Fibroblast of lung (primary cell): ENCODE data around the gene SMYD5. TPM values are rescaled to one million over a fixed set of nuclear protein-coding genes. Genes with fewer than 3 reads are reported as not detected.

Source experiments
- DNase-seq, 2 donors: peaks; one replicate each; pipeline versions ENCODE4 v3.0.0 to v3.0.0-alpha.2; 2010; ENCODE audit warnings: low read depth in 2 of 2
- H2AFZ ChIP-seq: 2 replicates; pipeline ENCODE4 v1.5.1; 2012; ENCODE audit warnings: low read length, control low read depth, inconsistent platforms
- H3K27ac ChIP-seq: 2 replicates; pipeline ENCODE4 v1.5.1; 2011; ENCODE audit warnings: low read length, control low read depth; ENCODE audit not compliant: insufficient read depth
- H3K27me3 ChIP-seq: 2 replicates; pipeline ENCODE4 v1.5.1; 2011; ENCODE audit warnings: mild to moderate bottlenecking, low read length; ENCODE audit not compliant: control insufficient read depth, insufficient read depth
- H3K36me3 ChIP-seq: 2 replicates; pipeline ENCODE4 v1.5.1; 2011; ENCODE audit warnings: low read length; ENCODE audit not compliant: control insufficient read depth, insufficient read depth
- H3K4me1 ChIP-seq: 2 replicates; pipeline ENCODE4 v1.5.1; 2011; ENCODE audit warnings: low read length; ENCODE audit not compliant: control insufficient read depth, insufficient read depth; ENCODE audit errors: extremely low read depth
- H3K4me2 ChIP-seq: 2 replicates; pipeline ENCODE4 v1.5.1; 2011; ENCODE audit warnings: low read length, control low read depth; ENCODE audit not compliant: insufficient read depth; ENCODE audit errors: extremely low read depth
- H3K4me3 ChIP-seq, 4 experiments: fragments of 200-600 bp in 1 of 4; sonication (generic) in 1 of 4; replicated peaks in 1 of 4; 2 replicates each; pipeline ENCODE4 v1.5.1; 2011 to 2016; ENCODE audit warnings: low read length in 4 of 4, low read depth in 3 of 4, mild to moderate bottlenecking in 3 of 4, control low read depth in 2 of 4, inconsistent platforms in 1 of 4, mixed read lengths in 1 of 4; ENCODE audit not compliant: insufficient read depth in 1 of 4; ENCODE audit errors: control extremely low read depth in 1 of 4
- H3K79me2 ChIP-seq: 2 replicates; pipeline ENCODE4 v1.5.1; 2012; ENCODE audit warnings: mild to moderate bottlenecking, low read length, inconsistent platforms; ENCODE audit not compliant: control insufficient read depth, insufficient read depth
- H3K9ac ChIP-seq: 2 replicates; pipeline ENCODE4 v1.5.1; 2011; ENCODE audit warnings: mild to moderate bottlenecking, low read length, control low read depth; ENCODE audit not compliant: insufficient read depth
- H3K9me3 ChIP-seq: 2 replicates; pipeline ENCODE4 v1.5.1; 2012; ENCODE audit warnings: low read depth, low read length; ENCODE audit not compliant: control insufficient read depth, insufficient read depth
- H4K20me1 ChIP-seq: 2 replicates; pipeline ENCODE4 v1.5.1; 2011; ENCODE audit warnings: low read length; ENCODE audit not compliant: control insufficient read depth, insufficient read depth; ENCODE audit errors: extremely low read depth
- CTCF ChIP-seq, 2 donors: IDR thresholded peaks in 1 of 2; conservative IDR thresholded peaks in 1 of 2; 1 replicate in 1 of 2; 2 replicates in 1 of 2; pipeline ENCODE4 v1.5.1; 2011 to 2012; ENCODE audit warnings: low read length in 2 of 2, control low read depth in 1 of 2, inconsistent platforms in 1 of 2, low read depth in 1 of 2, mild to moderate bottlenecking in 1 of 2
- EZH2 ChIP-seq: IDR thresholded peaks from 2 replicates; pipeline ENCODE4 v1.5.1; 2012; ENCODE audit warnings: low read length, control low read depth, mild to moderate bottlenecking; ENCODE audit errors: missing control alignments
- polyA plus RNA-seq, 2 donors: library from polyadenylated mRNA; depleted of rRNA in 1 of 2; stranded (reverse) in 1 of 2; unstranded in 1 of 2; fragments of >200 nt; gene quantifications; 2 replicates each; pipeline ENCODE4 v1.2.1, GENCODE V29; 2011 to 2012; ENCODE audit warnings: missing spikeins in 1 of 2
- total RNA-seq: library from RNA; depleted of rRNA; stranded (reverse); fragments of >200 nt; gene quantifications from 2 replicates; pipeline ENCODE4 v1.2.1, GENCODE V29; 2014

Gene SMYD5
- total and polyA plus RNA-seq, 2 donors (not counting 1 experiment from before 2014, with no cell fraction given): 16.9 to 19.0 TPM

DNA sequence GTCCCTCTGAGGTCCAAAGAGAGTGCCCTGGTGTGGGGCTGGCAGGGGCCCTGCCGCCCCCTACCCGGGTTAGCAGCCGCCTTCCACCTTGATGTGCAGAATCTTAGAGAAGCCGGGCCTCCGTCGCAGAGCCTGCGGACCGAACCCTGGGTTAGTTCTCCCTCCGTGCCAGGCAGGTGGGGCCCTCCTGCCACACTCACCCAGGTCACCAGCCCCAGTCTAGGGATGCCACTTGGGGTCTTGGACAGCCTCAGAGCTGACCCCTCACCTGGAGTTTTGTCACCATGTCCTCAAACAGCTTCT, 44.8 kb downstream of the SMYD5 start:
- Histone ChIP-seq H2AFZ (no peak overlapping the region), H3K27me3 (no peaks in the 10 kb centered on the region), H3K4me2 (no peak overlapping the region), H4K20me1 (no peaks in the 10 kb centered on the region), H3K9ac (no peak overlapping the region), H3K4me3 (no peak overlapping the region), H3K36me3 (no peaks in the 10 kb centered on the region), H3K27ac (no peak overlapping the region), H3K9me3 (no peaks in the 10 kb centered on the region), H3K4me1 (no peaks in the 10 kb centered on the region), H3K79me2 (no peaks in the 10 kb centered on the region)
- no peak for TF ChIP-seq EZH2
- TF ChIP-seq CTCF (conservative IDR thresholded peaks at IDR 0.05 in 1 of 2, IDR thresholded peaks at IDR 0.05 in 1 of 2; ENCODE audit: low read depth in 1 of 2, low read length in 2 of 2): no peak
- DNase-seq: no peak

- H3K4me1 ChIP-seq: no peaks in the 10 kb centered on the region
- H3K79me2 ChIP-seq: no peaks in the 10 kb centered on the region
- DNase-seq: no peak
- no peak overlapping the region for H2AFZ ChIP-seq
- no peaks in the 10 kb centered on the region for H4K20me1 ChIP-seq
- H3K9ac ChIP-seq: no peak overlapping the region
- no peaks in the 10 kb centered on the region for H3K27me3 ChIP-seq
- no peak overlapping the region for H3K27ac ChIP-seq
- TF ChIP-seq CTCF (conservative IDR thresholded peaks at IDR 0.05 in 1 of 2, IDR thresholded peaks at IDR 0.05 in 1 of 2; ENCODE audit: low read depth in 1 of 2, low read length in 2 of 2) (no peak), EZH2 (no peak)
- H3K4me3 ChIP-seq: no peak overlapping the region
- H3K4me2 ChIP-seq: no peak overlapping the region
- H3K36me3 ChIP-seq: no peaks in the 10 kb centered on the region
- no peaks in the 10 kb centered on the region for H3K9me3 ChIP-seq
Observed at GRCh38 chr2:73259276-73259675, 45.2 kb downstream of the SMYD5 start.

DNA sequence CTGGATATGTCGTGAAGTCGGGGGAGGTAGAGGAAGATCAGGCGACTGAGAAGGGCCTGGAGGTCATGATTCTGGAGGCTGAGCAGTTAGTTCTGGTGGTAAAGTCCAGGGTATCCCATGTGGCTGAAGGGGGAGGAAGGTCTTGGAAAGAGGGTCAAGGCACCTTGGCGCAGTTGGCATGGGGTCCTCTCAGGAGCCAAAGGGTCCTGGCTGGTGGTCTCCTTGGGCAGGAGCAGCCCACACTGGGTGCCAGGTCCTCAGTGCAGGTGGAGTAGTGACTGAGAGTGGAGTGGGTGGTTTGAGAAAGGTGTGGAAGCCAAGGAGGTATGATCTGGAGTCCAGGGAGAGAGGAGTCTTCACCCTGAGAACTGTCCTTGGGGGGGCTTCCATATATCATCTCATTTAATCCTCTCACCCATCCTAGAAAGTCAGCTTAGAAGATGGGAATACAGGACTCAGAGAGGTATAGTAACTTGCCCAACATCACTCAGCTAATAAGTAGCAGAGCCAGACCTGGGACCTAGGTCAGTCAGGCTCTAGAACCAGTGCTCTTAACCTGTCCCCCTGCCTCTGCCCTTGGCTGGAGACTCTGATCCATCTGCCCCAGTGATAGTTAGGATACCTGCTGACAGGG, 45.8 kb downstream of the SMYD5 start:
- H3K9ac ChIP-seq: no peak overlapping the region
- no peak overlapping the region for H3K4me3 ChIP-seq
- no peak for DNase-seq
- H3K79me2 ChIP-seq: no peaks in the 10 kb centered on the region
- no peaks in the 10 kb centered on the region for H3K9me3 ChIP-seq
- no peaks in the 10 kb centered on the region for H4K20me1 ChIP-seq
- H3K27me3 ChIP-seq: no peaks in the 10 kb centered on the region
- H3K36me3 ChIP-seq: no peaks in the 10 kb centered on the region
- H3K4me1 ChIP-seq: no peaks in the 10 kb centered on the region
- no peak overlapping the region for H2AFZ ChIP-seq
- TF ChIP-seq CTCF (conservative IDR thresholded peaks at IDR 0.05 in 1 of 2, IDR thresholded peaks at IDR 0.05 in 1 of 2; ENCODE audit: low read depth in 1 of 2, low read length in 2 of 2) (no peak), EZH2 (no peak)
- no peak overlapping the region for H3K4me2 ChIP-seq
- H3K27ac ChIP-seq: no peak overlapping the region
